Heart right ventricle (tissue), 16 donors: Measurements from ENCODE around the gene MIDN. TPM values are rescaled to one million over a fixed set of nuclear protein-coding genes. Genes with fewer than 3 reads are reported as not detected.

ENCODE experiments used
- ATAC-seq, 8 donors: fragments of 200-7000 bp; cut with Tn5 transposase; one replicate each; pipeline ENCODE4 v1.9.1; 2020; ENCODE audit warnings: mild to moderate bottlenecking in 8 of 8, moderate library complexity in 8 of 8, moderate number of reproducible peaks in 1 of 8
- DNase-seq, 2 donors: peaks; one replicate each; pipeline ENCODE4 v3.0.0-alpha.2; 2020
- H3K27ac ChIP-seq, 10 donors: fragments of 200-600 bp; sonication (generic) in 2 of 10; one replicate each; pipeline versions ENCODE4 v1.5.0 to v1.8.0; 2020 to 2022; ENCODE audit warnings: mild to moderate bottlenecking in 3 of 10
- H3K27me3 ChIP-seq, 7 donors: fragments of 200-600 bp; one replicate each; pipeline ENCODE4 v1.8.0; 2021 to 2022; ENCODE audit warnings: mild to moderate bottlenecking in 2 of 7
- H3K36me3 ChIP-seq, 9 donors: fragments of 200-600 bp; sonication (generic) in 1 of 9; one replicate each; pipeline versions ENCODE4 v1.5.0 to v1.8.0; 2020 to 2022; ENCODE audit warnings: mild to moderate bottlenecking in 2 of 9
- H3K4me1 ChIP-seq, 9 donors: fragments of 200-600 bp; sonication (generic) in 1 of 9; one replicate each; pipeline versions ENCODE4 v1.5.0 to v1.8.0; 2020 to 2022; ENCODE audit warnings: mild to moderate bottlenecking in 4 of 9
- H3K4me3 ChIP-seq, 10 donors: fragments of 200-600 bp; sonication (generic) in 2 of 10; one replicate each; pipeline versions ENCODE4 v1.5.0 to v1.8.0; 2020 to 2022; ENCODE audit warnings: mild to moderate bottlenecking in 7 of 10, moderate library complexity in 2 of 10
- H3K9me3 ChIP-seq, 11 donors: fragments of 200-600 bp in 10 of 11; sonication (generic) in 2 of 11; one replicate each; pipeline versions ENCODE4 v1.5.0 to v1.8.0; 2013 to 2022; ENCODE audit warnings: mild to moderate bottlenecking in 2 of 11, control low read depth in 1 of 11, moderate library complexity in 1 of 11
- CTCF ChIP-seq, 9 donors: fragments of 200-600 bp; sonication (generic) in 2 of 9; IDR thresholded peaks; one replicate each; pipeline versions ENCODE4 v1.5.0 to v1.8.0; 2021 to 2022; ENCODE audit warnings: antibody characterized with exemption in 9 of 9, mild to moderate bottlenecking in 5 of 9, moderate library complexity in 1 of 9
- WGBS, 2 donors: extraction: QIAGEN DNeasy Blood & Tissue Kit; methylation state at CpG; one replicate each; pipeline ENCODE4 v1.1.7; 2013; ENCODE audit warnings: inconsistent platforms in 1 of 2; 5-methylcytosine and 5-hydroxymethylcytosine counted together
- intact Hi-C, 10 donors: fragments of 100-400 bp; cut with DNase I; formaldehyde crosslinking; loops; one replicate each; pipeline versions ENCODE4 v1.11.1 to v1.14.2; 2022
- polyA plus RNA-seq, 2 donors: library from polyadenylated mRNA; stranded (reverse); fragments of 200-250 nt; gene quantifications; one replicate each; pipeline ENCODE4 v1.2.3, GENCODE V29; 2013
- total RNA-seq, 10 donors: library from RNA; stranded (reverse); fragmentation: NEBNext Ultra II Directional in 3 of 10; extraction: Animal tissue kit (Norgen Biotek cat#: 25700) in 3 of 10; gene quantifications; one replicate each; pipeline versions ENCODE4 v1.2.1 to v1.2.4, GENCODE V29; 2021 to 2023
- donor health status: Arrhythmogenic right ventricular cardiomyopathy.
- donor health status: ischemic (EF 13 %, LVEDD 7.1; RV severe dilation, severe dysfunction).
- donor health status: healthy with polysubstance abuse.
- donor health status: DM: no; HTN: yes; CAD: no.
- donor health status: DM: no; HTN: no; CAD: no.
- donor health status: ischemic (EF 25% LVEDD 6.9; RV normal size, moderate dysfunction).
- donor health status: ischemic (EF 25% LVEDD 5.7; RV mildly dilated, moderate dysfunction).
- donor health status: healthy.
- donor health status: DM: yes; HTN: yes; CAD: no.
- donor health status: Ischemic cardiomyopathy.
- donor health status: ischemic (EF 35%, LVEDD 5.7; RV mildly dilated, moderate dysfunction).
- donor health status: nonischemic (EF 11% LVEDD 7.7; RV severe dilation, severe dysfunction).
- donor health status: DM: yes; HTN: yes; CAD: no.
- donor health status: PGD.
- donor health status: ischemic (EF 29% LVEDD 5.4; RV normal size, mild dysfunction).
- donor health status: nonischemic (EF 23%, LVEDD 6.1; RV moderate dilation, normal function).

Gene MIDN
- total and polyA plus RNA-seq, 12 donors, result 22.7 to 236 (median 63.7) TPM

DNA sequence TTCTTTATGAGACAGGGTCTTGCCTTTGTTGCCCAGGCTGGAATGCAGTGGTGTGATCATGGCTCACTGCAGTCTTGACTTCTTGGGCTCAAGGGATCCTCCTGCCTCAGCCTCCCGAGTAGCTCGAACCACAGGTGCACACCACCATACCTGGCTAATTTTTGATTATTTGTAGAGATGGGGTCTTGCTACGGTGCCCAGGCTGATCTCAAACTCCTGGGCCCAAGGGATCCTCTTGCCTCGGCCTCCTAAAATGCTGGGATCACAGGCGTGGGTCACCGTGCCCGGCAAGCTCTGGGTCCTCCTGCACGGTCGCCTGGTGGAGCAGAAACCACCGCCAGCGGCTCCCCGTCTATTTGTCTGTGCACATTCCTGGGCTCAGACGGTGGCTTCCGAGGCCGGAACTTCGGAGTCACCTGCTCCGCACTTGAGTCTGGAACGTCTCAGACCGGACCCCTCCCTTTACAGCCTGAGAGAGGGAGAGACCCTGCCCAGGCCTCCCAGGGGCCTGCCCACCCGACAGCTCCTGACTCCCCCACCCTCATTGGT is 59.4 kb downstream of the MIDN start:
- ATAC-seq, result no peak
- WGBS, 2 donors, result 92 to 93% methylated on average over 20 of the region's 20 CpGs
- H3K4me1 ChIP-seq, result no peaks in the 10 kb centered on the region
- no peak overlapping the region for H3K4me3 ChIP-seq
- no peak for TF ChIP-seq CTCF (IDR thresholded peaks at IDR 0.05)
- intact Hi-C loops, result no loop called here
- no peaks in the 10 kb centered on the region for H3K9me3 ChIP-seq
- no peaks in the 10 kb centered on the region for H3K36me3 ChIP-seq
- H3K27ac ChIP-seq, result no peak overlapping the region
- peaks cover 0 to 28% (median 15%) of the 10 kb centered on the region in 7 donors for H3K27me3 ChIP-seq
- DNase-seq, result no peak

- 49 to 53% methylated on average over 11 of the region's 11 CpGs for WGBS, 2 donors
- ATAC-seq (no peak), DNase-seq (no peak)
- no peaks in the 10 kb centered on the region for H3K36me3 ChIP-seq
- H3K27me3 ChIP-seq, result peaks cover 0 to 35% (median 22%) of the 10 kb centered on the region in 7 donors
- no peak overlapping the region for H3K4me3 ChIP-seq
- H3K4me1 ChIP-seq, result no peaks in the 10 kb centered on the region
- TF ChIP-seq CTCF (IDR thresholded peaks at IDR 0.05), result no peak
- H3K9me3 ChIP-seq, result no peaks in the 10 kb centered on the region
- intact Hi-C loops, result no loop called here
- no peak overlapping the region for H3K27ac ChIP-seq
Observed at GRCh38 chr19:1308718-1309117, 60.3 kb downstream of the MIDN start.

Other genes with a start within 250 kb of the MIDN start
- gene GRIN3B, start 248.2 kb upstream of the MIDN start, total RNA-seq, result under 1 TPM in 3 of 10 donors, not detected in 7; 0.08 to 0.10 (median 0.09) TPM
- under 1 TPM in 1 of 2 donors, not detected in 1; 0.01 TPM for gene GRIN3B, start 248.2 kb upstream of the MIDN start, polyA plus RNA-seq
- gene TMEM259, start 227.5 kb upstream of the MIDN start, total RNA-seq, result 100 to 1,000 TPM in 8 of 10 donors, 10 to 100 TPM in 2; 94.3 to 141 (median 111) TPM
- gene TMEM259, start 227.5 kb upstream of the MIDN start, polyA plus RNA-seq, result 100 to 1,000 TPM; 144 to 289 TPM
- gene RNU6-2, start 227.1 kb upstream of the MIDN start, total RNA-seq, result not detected
- gene RNU6-2, start 227.1 kb upstream of the MIDN start, polyA plus RNA-seq, result not detected
- gene CNN2, start 222.0 kb upstream of the MIDN start, total RNA-seq, result 100 to 1,000 TPM in 2 of 10 donors, 10 to 100 TPM in 8; 33.0 to 117 (median 63.5) TPM
- gene CNN2, start 222.0 kb upstream of the MIDN start, polyA plus RNA-seq, result 10 to 100 TPM; 49.0 to 61.2 TPM
- gene ABCA7, start 208.5 kb upstream of the MIDN start, total RNA-seq, result 10 to 100 TPM in 1 of 10 donors, 1 to 10 TPM in 9; 4.3 to 18.1 (median 5.6) TPM
- gene ABCA7, start 208.5 kb upstream of the MIDN start, polyA plus RNA-seq, result 10 to 100 TPM in 1 of 2 donors, 1 to 10 TPM in 1; 2.7 to 23.4 TPM
- 10 to 100 TPM in 1 of 10 donors, 1 to 10 TPM in 9; 1.9 to 27.4 (median 4.1) TPM for gene ARHGAP45, start 181.4 kb upstream of the MIDN start, total RNA-seq
- gene ARHGAP45, start 181.4 kb upstream of the MIDN start, polyA plus RNA-seq, result 1 to 10 TPM; 4.4 to 8.6 TPM
- gene POLR2E, start 153.2 kb upstream of the MIDN start, total RNA-seq, result 100 to 1,000 TPM; 111 to 215 (median 134) TPM
- 100 to 1,000 TPM; 116 to 212 TPM for gene POLR2E, start 153.2 kb upstream of the MIDN start, polyA plus RNA-seq
- 100 to 1,000 TPM; 244 to 405 (median 299) TPM for gene GPX4, start 144.6 kb upstream of the MIDN start, total RNA-seq
- 100 to 1,000 TPM; 461 to 487 TPM for gene GPX4, start 144.6 kb upstream of the MIDN start, polyA plus RNA-seq
- gene SBNO2, start 74.3 kb upstream of the MIDN start, total RNA-seq, result 10 to 100 TPM; 12.6 to 61.3 (median 16.1) TPM
- 10 to 100 TPM; 12.6 to 18.7 TPM for gene SBNO2, start 74.3 kb upstream of the MIDN start, polyA plus RNA-seq
- gene STK11, start 42.8 kb upstream of the MIDN start, total RNA-seq, result 10 to 100 TPM; 43.7 to 71.6 (median 46.6) TPM
- 10 to 100 TPM; 41.1 to 70.4 TPM for gene STK11, start 42.8 kb upstream of the MIDN start, polyA plus RNA-seq
- gene CBARP, start 10.6 kb upstream of the MIDN start, total RNA-seq, result 1 to 10 TPM in 9 of 10 donors, under 1 TPM in 1; 0.96 to 2.2 (median 1.4) TPM
- gene CBARP, start 10.6 kb upstream of the MIDN start, polyA plus RNA-seq, result 1 to 10 TPM in 1 of 2 donors, under 1 TPM in 1; 0.73 to 1.3 TPM
- 100 to 1,000 TPM; 491 to 770 (median 553) TPM for gene ATP5F1D, start 6.8 kb upstream of the MIDN start, total RNA-seq
- gene ATP5F1D, start 6.8 kb upstream of the MIDN start, polyA plus RNA-seq, result 1,000 to 10,000 TPM in 1 of 2 donors, 100 to 1,000 TPM in 1; 821 to 2,879 TPM
- 100 to 1,000 TPM; 227 to 356 (median 280) TPM for gene CIRBP, start 20.7 kb downstream of the MIDN start, total RNA-seq
- 100 to 1,000 TPM; 180 to 344 TPM for gene CIRBP, start 20.7 kb downstream of the MIDN start, polyA plus RNA-seq
- gene FAM174C, start 26.9 kb downstream of the MIDN start, total RNA-seq, result 10 to 100 TPM in 7 of 10 donors, 1 to 10 TPM in 3; 8.2 to 19.0 (median 12.7) TPM
- 10 to 100 TPM; 40.2 to 70.2 TPM for gene FAM174C, start 26.9 kb downstream of the MIDN start, polyA plus RNA-seq
- under 1 TPM in 1 of 10 donors, not detected in 9; 0.45 TPM for gene EFNA2, start 37.3 kb downstream of the MIDN start, total RNA-seq
- gene EFNA2, start 37.3 kb downstream of the MIDN start, polyA plus RNA-seq, result under 1 TPM in 1 of 2 donors, not detected in 1; 0.04 TPM
- 100 to 1,000 TPM; 248 to 446 (median 377) TPM for gene NDUFS7, start 135.3 kb downstream of the MIDN start, total RNA-seq
- gene NDUFS7, start 135.3 kb downstream of the MIDN start, polyA plus RNA-seq, result 100 to 1,000 TPM; 307 to 498 TPM
- gene GAMT, start 153.0 kb downstream of the MIDN start, total RNA-seq, result 10 to 100 TPM; 53.4 to 89.2 (median 72.1) TPM
- gene GAMT, start 153.0 kb downstream of the MIDN start, polyA plus RNA-seq, result 100 to 1,000 TPM in 1 of 2 donors, 10 to 100 TPM in 1; 30.8 to 260 TPM
- gene DAZAP1, start 159.0 kb downstream of the MIDN start, total RNA-seq, result 100 to 1,000 TPM in 2 of 10 donors, 10 to 100 TPM in 8; 56.7 to 111 (median 73.8) TPM
- 10 to 100 TPM; 82.6 to 91.3 TPM for gene DAZAP1, start 159.0 kb downstream of the MIDN start, polyA plus RNA-seq
- gene RPS15, start 189.8 kb downstream of the MIDN start, total RNA-seq, result 100 to 1,000 TPM; 480 to 720 (median 539) TPM
- 1,000 to 10,000 TPM; 2,400 to 3,724 TPM for gene RPS15, start 189.8 kb downstream of the MIDN start, polyA plus RNA-seq
- gene APC2, start 201.5 kb downstream of the MIDN start, total RNA-seq, result under 1 TPM in 9 of 10 donors, not detected in 1; 0.02 to 0.23 (median 0.08) TPM
- under 1 TPM; 0.13 to 0.15 TPM for gene APC2, start 201.5 kb downstream of the MIDN start, polyA plus RNA-seq
- gene C19orf25, start 230.6 kb downstream of the MIDN start, total RNA-seq, result 10 to 100 TPM; 12.7 to 19.9 (median 15.2) TPM
- 10 to 100 TPM; 28.4 to 29.8 TPM for gene C19orf25, start 230.6 kb downstream of the MIDN start, polyA plus RNA-seq
- 1 to 10 TPM in 8 of 10 donors, under 1 TPM in 2; 0.38 to 3.0 (median 1.4) TPM for gene PCSK4, start 241.8 kb downstream of the MIDN start, total RNA-seq
- gene PCSK4, start 241.8 kb downstream of the MIDN start, polyA plus RNA-seq, result 1 to 10 TPM; 1.1 to 3.9 TPM
- gene REEP6, start 242.6 kb downstream of the MIDN start, total RNA-seq, result 1 to 10 TPM; 1.8 to 4.6 (median 3.3) TPM
- 1 to 10 TPM; 4.8 to 5.0 TPM for gene REEP6, start 242.6 kb downstream of the MIDN start, polyA plus RNA-seq